Activated T-helper 9 cell treated with anti-CD3 and anti-CD28 coated beads, Interleukin-2, amount 50 U/mL, for 16 hours (primary cell): ENCODE data around the gene SMYD3.

Experiments
- DNase-seq: peaks from one replicate; pipeline ENCODE4 v3.0.0-alpha.2; 2020; ENCODE audit warnings: low read depth

SMYD3 gene

GRCh38 chr1:246271516-246271915, 235.6 kb downstream of the SMYD3 start:
- DNase-seq, result no peak

GRCh38 chr1:246270236-246270635, 236.8 kb downstream of the SMYD3 start:
- no peak for DNase-seq

- no peak for DNase-seq
Measured at GRCh38 chr1:246269466-246269865, 237.6 kb downstream of the SMYD3 start.

GRCh38 chr1:246267896-246268295, 239.2 kb downstream of the SMYD3 start:
- DNase-seq, result no peak

GRCh38 chr1:246267426-246267825, 239.7 kb downstream of the SMYD3 start:
- no peak for DNase-seq

- DNase-seq, result no peak
Measured at GRCh38 chr1:246265481-246265880, 241.6 kb downstream of the SMYD3 start.

GRCh38 chr1:246262281-246262680, 244.8 kb downstream of the SMYD3 start:
- no peak for DNase-seq

- DNase-seq, result no peak
Measured at GRCh38 chr1:246261639-246262038, 245.4 kb downstream of the SMYD3 start.

- no peak for DNase-seq
Measured at GRCh38 chr1:246258250-246258649, 248.8 kb downstream of the SMYD3 start.

GRCh38 chr1:246255773-246256172, 251.3 kb downstream of the SMYD3 start:
- no peak for DNase-seq

- DNase-seq, result no peak
Measured at GRCh38 chr1:246254854-246255253, 252.2 kb downstream of the SMYD3 start.

GRCh38 chr1:246246430-246246829, 260.6 kb downstream of the SMYD3 start:
- DNase-seq, result no peak

GRCh38 chr1:246245541-246245940, 261.5 kb downstream of the SMYD3 start:
- DNase-seq, result no peak

GRCh38 chr1:246232126-246232525, 275.0 kb downstream of the SMYD3 start:
- DNase-seq, result no peak

GRCh38 chr1:246226041-246226440, 281.0 kb downstream of the SMYD3 start:
- DNase-seq, result no peak

GRCh38 chr1:246221485-246222255, 285.4 kb downstream of the SMYD3 start:
- no peak for DNase-seq

- DNase-seq, result no peak
Measured at GRCh38 chr1:246220495-246221065, 286.5 kb downstream of the SMYD3 start.

- DNase-seq, result no peak
Measured at GRCh38 chr1:246219508-246220030, 287.5 kb downstream of the SMYD3 start.

- no peak for DNase-seq
Measured at GRCh38 chr1:246218686-246219085, 288.4 kb downstream of the SMYD3 start.

- no peak for DNase-seq
Measured at GRCh38 chr1:246216906-246217305, 290.2 kb downstream of the SMYD3 start.

GRCh38 chr1:246215510-246215903, 291.6 kb downstream of the SMYD3 start:
- DNase-seq, result no peak

GRCh38 chr1:246214708-246215509, 292.2 kb downstream of the SMYD3 start:
- DNase-seq, result no peak

GRCh38 chr1:246213947-246214346, 293.1 kb downstream of the SMYD3 start:
- DNase-seq, result no peak
